Urothelium cell line (cell line): ENCODE data around the gene FAF2.
"Not testable (repeated sequence)": the region's sequence is repeated elsewhere in the genome, so short reads cannot be mapped to it uniquely, and the experiment has no call there.

ENCODE experiments used
- DNase-seq: peaks from one replicate; pipeline ENCODE4 v3.0.0; 2011; ENCODE audit warnings: low spot score, mixed read lengths
- FAIRE-seq: peaks from 2 replicates; lab custom pipeline; 2011; peaks lifted over from hg19 to GRCh38; lab: Jason Lieb, UNC

The FAF2 gene

GRCh38 chr5:176541338-176542134 lies 93.4 kb downstream of the FAF2 start:
- FAIRE-seq = no peak
- peak; percentile 33 for DNase-seq

- DNase-seq = no peak
- no peak for FAIRE-seq
Observed at GRCh38 chr5:176542135-176542595, 94.0 kb downstream of the FAF2 start.

- FAIRE-seq (no peak), DNase-seq (peak; percentile 65)
Observed at GRCh38 chr5:176542596-176543427, 94.6 kb downstream of the FAF2 start.

- FAIRE-seq (no peak), DNase-seq (peak; percentile 71)
Observed at GRCh38 chr5:176543428-176544182, 95.4 kb downstream of the FAF2 start.

- no peak for FAIRE-seq
- DNase-seq = no peak
Observed at GRCh38 chr5:176545388-176545736, 97.2 kb downstream of the FAF2 start.

- DNase-seq = no peak
- FAIRE-seq = no peak
Observed at GRCh38 chr5:176545737-176546509, 97.7 kb downstream of the FAF2 start.

- no peak for DNase-seq
- FAIRE-seq = no peak
Observed at GRCh38 chr5:176547802-176548201, 99.6 kb downstream of the FAF2 start.

GRCh38 chr5:176548967-176549444 lies 100.8 kb downstream of the FAF2 start, which contains the start of gene CDHR2:
TSS of gene CDHR2 (plus strand) at chr5:176549342. CDS start at chr5:176565353, 16,011 bp downstream.
- no peak for FAIRE-seq
- no peak for DNase-seq

GRCh38 chr5:176549871-176550270 lies 101.7 kb downstream of the FAF2 start:
- no peak for FAIRE-seq
- no peak for DNase-seq

GRCh38 chr5:176550275-176550831 lies 102.2 kb downstream of the FAF2 start:
- DNase-seq (no peak), FAIRE-seq (no peak)

- not testable (repeated sequence) for DNase-seq, FAIRE-seq
Observed at GRCh38 chr5:176550937-176551336, 102.8 kb downstream of the FAF2 start.

- FAIRE-seq = no peak
Observed at GRCh38 chr5:176552332-176552869, 104.2 kb downstream of the FAF2 start.

GRCh38 chr5:176553260-176554085 lies 105.3 kb downstream of the FAF2 start:
- DNase-seq (peak; percentile 32), FAIRE-seq (no peak)

More at GRCh38 chr5:176552332-176552869, 104.2 kb downstream of the FAF2 start:
- DNase-seq = no peak

- FAIRE-seq (no peak), DNase-seq (no peak)
Observed at GRCh38 chr5:176557846-176558245, 109.7 kb downstream of the FAF2 start.
